ENCODE data around the gene CMSS1. TPM values are rescaled to one million over a fixed set of nuclear protein-coding genes. Genes with fewer than 3 reads are reported as not detected.
A peak's percentile ranks its signal among the peaks of the same experiment; 100 is the strongest.
"Not testable (repeated sequence)": the region's sequence is repeated elsewhere in the genome, so short reads cannot be mapped to it uniquely, and the experiment has no call there.

Gene CMSS1
- total RNA-seq, 8 experiments from 2014 or later = 28.2 to 57.2 (median 41.5) TPM

DNA sequence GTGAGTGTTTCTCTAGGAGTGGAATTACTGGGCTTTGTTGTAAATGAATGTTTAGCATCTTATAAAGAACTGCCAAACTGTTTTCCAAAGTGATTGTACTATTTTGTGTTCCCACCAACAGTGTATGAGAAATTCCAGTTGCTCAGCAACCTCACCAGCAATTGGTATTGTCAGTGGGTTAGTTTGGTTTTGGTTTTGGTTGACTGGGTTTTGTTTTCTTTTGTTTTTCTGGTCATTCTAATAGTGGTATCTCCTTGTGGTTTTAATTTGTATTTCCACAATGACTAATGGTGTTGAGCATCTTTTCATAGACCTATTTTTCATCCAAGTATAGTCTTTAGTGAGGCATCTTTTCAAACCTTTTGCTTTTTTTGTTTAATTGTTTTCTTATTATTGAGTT lies 269.5 kb downstream of the CMSS1 start:
- peak in 3 of 8 experiments; percentile 19 to 75 (median 23) for ATAC-seq (replicated peaks in 6 of 8)
- in situ Hi-C loops (cut with MboI; ENCODE audit: low pct_unique_long_range_greater_than_20kb in 2 of 9, low sequenced_read_pairs in 9 of 9, unreplicated experiment in 9 of 9) = no loop called here
- H3K4me3 ChIP-seq = no peak overlapping the region
- H3K27ac ChIP-seq = no peak overlapping the region
- no peaks in the 10 kb centered on the region for H3K4me1 ChIP-seq (replicated peaks in 1 of 2)

DNA sequence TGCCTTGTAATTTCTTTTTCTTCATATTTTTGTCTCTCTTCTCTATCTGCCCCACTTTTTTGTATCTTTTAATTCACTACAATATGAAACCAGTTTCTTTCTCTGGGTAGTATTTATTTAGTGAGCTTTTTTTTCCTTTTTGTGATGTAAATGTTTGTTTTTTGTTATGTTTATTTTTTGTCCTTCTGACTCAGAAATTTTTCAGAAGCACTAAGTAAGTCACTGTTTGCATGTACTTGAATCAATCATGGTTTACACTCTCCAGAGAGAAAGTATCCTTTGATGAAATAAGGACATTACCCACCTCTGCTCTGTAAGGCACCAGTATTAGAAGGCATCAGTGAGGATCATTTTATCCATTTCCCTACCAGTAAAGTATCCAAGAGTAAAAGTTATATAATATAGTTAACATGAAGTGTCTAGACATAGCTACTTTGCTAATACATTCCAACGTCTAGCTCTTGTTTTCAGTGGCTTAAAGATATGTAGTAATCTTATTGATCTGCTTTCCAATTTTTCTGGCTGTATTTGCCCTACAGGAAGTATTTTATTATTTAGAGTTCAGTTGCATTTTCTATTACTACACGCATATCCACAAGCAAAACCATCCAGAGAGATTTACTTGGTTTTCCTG lies 271.2 kb downstream of the CMSS1 start:
- no peak overlapping the region for H3K4me3 ChIP-seq
- in situ Hi-C loops (cut with MboI; ENCODE audit: low pct_unique_long_range_greater_than_20kb in 2 of 9, low sequenced_read_pairs in 9 of 9, unreplicated experiment in 9 of 9) = no loop called here
- WGBS, 10 experiments = 13 to 100% (median 75%) methylated on average over 1 to 2 of the region's 2 CpGs
- H3K27ac ChIP-seq = no peak overlapping the region
- peak in 2 of 8 experiments; percentile 30 to 50 for ATAC-seq (replicated peaks in 6 of 8)
- H3K4me1 ChIP-seq (replicated peaks in 1 of 2) = no peaks in the 10 kb centered on the region

DNA sequence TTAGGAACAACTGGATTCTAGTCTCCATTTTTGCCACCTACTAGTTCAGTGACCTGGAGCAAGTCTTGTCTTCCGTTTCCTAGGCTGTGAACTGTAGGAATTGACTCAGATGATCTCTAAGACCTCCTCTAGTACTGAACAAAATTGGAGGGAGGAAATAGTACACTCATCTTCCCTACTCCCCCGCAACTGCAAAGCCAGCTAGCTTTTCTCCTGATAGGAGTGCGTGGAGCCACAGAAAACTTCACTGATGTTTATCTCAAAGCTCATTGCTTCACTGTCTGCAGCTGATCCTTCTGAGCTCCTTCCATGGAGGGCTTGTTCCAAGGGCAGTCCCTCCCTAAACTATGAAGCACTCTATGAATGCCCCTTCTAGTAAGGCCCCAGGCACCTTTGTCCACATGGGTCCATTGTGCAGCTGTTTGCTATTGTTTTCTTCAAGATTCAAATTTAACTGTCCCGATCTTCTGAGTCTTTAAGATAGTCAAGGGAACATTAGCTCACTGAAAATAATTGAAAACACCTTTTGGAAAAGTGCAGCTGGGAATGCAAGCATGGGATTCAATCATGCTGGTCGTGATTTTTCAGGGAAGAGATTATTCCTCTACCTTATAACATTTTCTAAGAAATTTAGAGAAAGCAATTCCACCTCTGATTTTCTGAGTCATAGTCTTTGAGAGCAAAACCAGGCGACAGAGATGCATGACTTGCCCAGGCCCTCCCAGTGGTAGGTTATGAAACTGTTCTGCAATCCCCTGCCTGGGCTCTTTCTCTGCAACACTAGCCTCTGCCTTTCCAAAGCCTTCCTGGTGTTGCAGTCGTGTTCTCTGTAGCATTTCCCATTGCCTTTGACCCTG lies 272.4 kb downstream of the CMSS1 start:
- no peak overlapping the region for H3K4me3 ChIP-seq
- in situ Hi-C loops (cut with MboI; ENCODE audit: low pct_unique_long_range_greater_than_20kb in 2 of 9, low sequenced_read_pairs in 9 of 9, unreplicated experiment in 9 of 9) = no loop called here
- 8 to 98% (median 67%) methylated on average over 2 to 6 of the region's 7 CpGs for WGBS, 10 experiments
- peak in 4 of 8 experiments; percentile 24 to 97 (median 88) for ATAC-seq (replicated peaks in 6 of 8)
- no peak overlapping the region for H3K27ac ChIP-seq
- no peaks in the 10 kb centered on the region for H3K4me1 ChIP-seq (replicated peaks in 1 of 2)

DNA sequence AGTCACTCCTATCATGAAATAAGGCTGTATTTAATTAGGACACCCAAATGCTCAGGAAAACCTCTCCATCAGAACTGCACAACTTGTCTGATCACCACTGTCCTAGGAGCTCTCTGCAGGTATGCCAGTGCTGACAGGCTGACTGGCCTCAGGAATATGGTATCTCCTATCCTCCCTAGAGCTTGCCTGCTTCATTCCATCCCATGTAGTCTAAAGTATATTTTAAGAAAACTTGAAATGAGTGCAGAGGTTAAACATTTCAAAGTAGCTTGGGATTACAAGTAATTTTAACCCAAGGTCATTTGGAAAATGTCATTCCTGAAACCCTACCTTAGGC lies 273.0 kb downstream of the CMSS1 start:
- in situ Hi-C loops (cut with MboI; ENCODE audit: low pct_unique_long_range_greater_than_20kb in 2 of 9, low sequenced_read_pairs in 9 of 9, unreplicated experiment in 9 of 9) = no loop called here
- no peak overlapping the region for H3K4me3 ChIP-seq
- no peak overlapping the region for H3K27ac ChIP-seq
- ATAC-seq (replicated peaks in 6 of 8) = peak in 1 of 8 experiments; percentile 17
- H3K4me1 ChIP-seq (replicated peaks in 1 of 2) = no peaks in the 10 kb centered on the region

DNA sequence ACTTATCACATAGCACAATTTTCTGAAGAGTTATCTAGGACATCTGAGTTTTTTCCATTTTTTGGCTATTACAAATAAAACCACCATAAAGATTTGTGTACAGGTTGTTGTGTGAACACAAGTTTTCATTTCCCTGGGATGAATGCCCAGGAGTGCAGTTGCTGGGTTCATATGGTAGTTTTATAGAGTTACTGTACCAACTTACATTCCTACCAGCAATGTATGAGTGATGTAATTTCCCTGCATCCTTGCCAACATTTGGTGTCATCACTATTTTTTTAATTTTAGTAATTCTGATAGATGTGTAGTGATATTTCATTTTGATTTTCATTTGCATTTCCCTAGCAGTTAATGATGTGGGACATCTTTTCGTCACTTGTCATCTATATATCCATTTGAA lies 276.2 kb downstream of the CMSS1 start:
- ATAC-seq (replicated peaks in 6 of 8) = no peak
- Histone ChIP-seq H3K4me1 (replicated peaks in 1 of 2) (peaks cover 0 to 5% of the 10 kb centered on the region in 2 donors), H3K27ac (no peak overlapping the region), H3K4me3 (no peak overlapping the region)
- 92 to 100% (median 100%) methylated on average over 1 of the region's 1 CpG; no CpG with 5 or more reads in 4 of the 10 experiments for WGBS, 10 experiments
- in situ Hi-C loops (cut with MboI; ENCODE audit: low pct_unique_long_range_greater_than_20kb in 2 of 9, low sequenced_read_pairs in 9 of 9, unreplicated experiment in 9 of 9) = no loop called here

DNA sequence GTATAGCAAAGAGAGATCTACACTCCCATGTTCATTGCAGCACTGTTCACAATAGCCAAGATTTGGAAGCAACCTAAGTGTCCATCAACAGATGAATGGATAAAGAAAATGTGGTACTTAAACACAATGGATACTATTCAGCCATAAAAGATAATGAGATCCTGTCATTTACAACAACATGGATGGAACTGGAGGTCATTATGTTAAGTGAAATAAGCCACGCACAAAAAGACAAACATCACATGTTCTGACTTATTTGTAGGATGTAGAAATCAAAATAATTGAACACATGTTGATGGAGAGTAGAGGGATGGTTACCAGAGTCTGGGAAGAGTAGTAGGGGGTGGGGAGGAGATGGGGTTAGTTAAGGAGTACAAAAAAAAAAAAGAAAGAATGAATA lies 278.6 kb downstream of the CMSS1 start:
- in situ Hi-C loops (cut with MboI; ENCODE audit: low pct_unique_long_range_greater_than_20kb in 2 of 9, low sequenced_read_pairs in 9 of 9, unreplicated experiment in 9 of 9) = not testable (repeated sequence)
- WGBS, 10 experiments = 50 to 100% (median 85%) methylated on average over 1 of the region's 1 CpG; no CpG with 5 or more reads in 2 of the 10 experiments

DNA sequence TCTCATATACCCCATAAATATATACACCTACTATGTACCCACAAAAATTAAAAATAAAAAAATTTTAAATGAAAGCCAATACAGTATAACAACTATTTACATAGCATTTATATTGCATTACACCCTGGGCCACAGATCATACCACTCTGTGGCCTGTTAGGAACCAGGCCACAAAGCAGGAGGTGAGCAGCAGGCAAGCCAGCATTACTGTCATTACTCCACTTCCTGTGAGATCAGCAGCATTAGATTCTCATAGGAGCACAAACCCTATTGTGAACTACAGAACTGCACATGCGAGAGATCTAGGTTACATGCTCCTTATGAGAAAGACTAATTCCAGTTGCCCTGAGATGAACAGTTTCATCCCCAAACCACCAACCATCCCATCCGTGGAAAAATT lies 279.2 kb downstream of the CMSS1 start:
- in situ Hi-C loops (cut with MboI; ENCODE audit: low pct_unique_long_range_greater_than_20kb in 2 of 9, low sequenced_read_pairs in 9 of 9, unreplicated experiment in 9 of 9) = no loop called here
- Histone ChIP-seq H3K27ac (no peak overlapping the region), H3K4me1 (replicated peaks in 1 of 2) (peaks cover 0 to 5% of the 10 kb centered on the region in 2 donors), H3K4me3 (no peak overlapping the region)
- WGBS, 10 experiments = 83 to 100% (median 100%) methylated on average over 1 to 2 of the region's 2 CpGs; no CpG with 5 or more reads in 3 of the 10 experiments
- peak in 2 of 8 experiments; percentile 20 to 29 for ATAC-seq (replicated peaks in 6 of 8)

More for the DNA sequence above, 278.6 kb downstream of the CMSS1 start:
- not testable (repeated sequence) for H3K4me1 ChIP-seq (replicated peaks in 1 of 2); H3K27ac ChIP-seq; ATAC-seq (replicated peaks in 6 of 8); H3K4me3 ChIP-seq

DNA sequence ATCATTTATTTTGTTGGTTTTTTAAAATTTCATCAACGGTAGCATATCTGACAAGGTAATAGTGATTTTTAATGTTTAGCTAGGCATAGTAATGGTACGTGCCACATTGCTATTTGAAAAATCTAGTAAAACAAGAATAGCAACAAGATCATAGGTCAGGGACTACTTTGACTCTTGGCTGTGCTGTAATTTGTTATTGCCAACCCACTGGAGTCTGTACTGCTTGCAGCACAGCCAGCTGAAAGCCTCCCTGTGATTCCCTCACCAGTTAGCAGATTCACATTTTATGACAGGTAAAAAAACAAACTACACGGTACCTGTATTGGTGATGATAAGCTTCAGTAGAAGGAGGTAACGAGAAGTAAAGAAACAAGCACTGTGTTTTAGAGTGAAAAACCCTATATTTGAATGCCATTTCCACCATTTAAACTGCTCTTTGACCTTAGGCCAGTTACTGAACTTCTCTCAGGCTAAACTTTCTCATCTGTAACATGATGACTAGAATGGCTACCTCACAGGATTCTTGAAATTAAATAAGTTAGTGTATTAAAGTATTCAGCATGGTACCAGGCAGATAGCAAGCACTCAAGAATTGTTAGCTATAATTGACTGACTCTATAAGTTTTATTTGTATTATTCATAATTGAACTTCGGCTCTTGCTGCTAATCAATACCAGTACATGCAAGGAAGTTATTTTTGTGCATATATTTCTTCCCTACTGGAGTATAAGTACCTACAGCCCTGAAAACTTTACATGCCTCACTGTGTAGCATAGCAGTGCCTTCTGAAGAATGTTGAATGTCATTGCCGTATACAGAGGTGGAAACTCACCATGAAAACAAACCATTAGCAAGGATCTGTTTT lies 280.5 kb downstream of the CMSS1 start:
- in situ Hi-C loops (cut with MboI; ENCODE audit: low pct_unique_long_range_greater_than_20kb in 2 of 9, low sequenced_read_pairs in 9 of 9, unreplicated experiment in 9 of 9) = no loop called here
- H3K4me1 ChIP-seq (replicated peaks in 1 of 2) = peaks cover 0 to 5% of the 10 kb centered on the region in 2 donors
- no peak overlapping the region for H3K27ac ChIP-seq
- H3K4me3 ChIP-seq = no peak overlapping the region
- peak in 1 of 8 experiments; percentile 34 for ATAC-seq (replicated peaks in 6 of 8)
- WGBS, 10 experiments = 50 to 100% (median 87%) methylated on average over 2 to 6 of the region's 6 CpGs; no CpG with 5 or more reads in 1 of the 10 experiments

DNA sequence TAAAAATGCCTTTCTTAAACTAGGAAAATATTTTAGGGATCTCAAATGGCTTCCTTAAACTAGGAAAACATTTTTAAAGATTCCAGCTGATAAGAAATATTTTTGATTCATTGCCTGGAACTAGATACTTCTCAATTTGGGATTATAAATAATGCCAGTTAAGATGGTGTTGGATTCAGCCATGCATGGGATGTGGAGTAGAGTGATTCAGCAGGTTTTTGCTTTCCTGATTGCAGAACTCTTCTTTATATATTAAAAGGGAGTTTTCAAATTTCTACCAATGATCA lies 281.1 kb downstream of the CMSS1 start:
- Histone ChIP-seq H3K27ac (no peak overlapping the region), H3K4me3 (no peak overlapping the region), H3K4me1 (replicated peaks in 1 of 2) (peaks cover 0 to 9% of the 10 kb centered on the region in 2 donors)
- in situ Hi-C loops (cut with MboI; ENCODE audit: low pct_unique_long_range_greater_than_20kb in 2 of 9, low sequenced_read_pairs in 9 of 9, unreplicated experiment in 9 of 9) = no loop called here
- no peak for ATAC-seq (replicated peaks in 6 of 8)

DNA sequence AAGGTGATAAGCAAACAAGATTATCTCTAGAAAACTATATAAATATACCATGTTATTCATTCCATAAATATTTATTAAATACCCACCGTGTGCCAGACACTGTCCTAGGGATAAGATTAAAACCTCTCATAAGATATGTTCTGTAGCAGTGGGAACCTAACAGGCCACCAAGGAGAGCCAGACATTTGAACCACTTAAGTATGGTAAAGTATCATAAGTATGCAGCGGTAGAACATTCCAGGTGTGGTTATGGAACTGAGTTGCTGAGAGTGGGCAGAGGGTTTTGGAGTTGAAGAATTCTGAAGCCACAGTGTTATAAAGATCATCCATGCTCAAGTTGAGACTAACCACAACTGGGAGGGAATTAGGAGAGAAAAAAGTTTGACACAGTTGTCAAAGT lies 282.0 kb downstream of the CMSS1 start:
- H3K4me3 ChIP-seq = no peak overlapping the region
- H3K27ac ChIP-seq = no peak overlapping the region
- H3K4me1 ChIP-seq (replicated peaks in 1 of 2) = peaks cover 0 to 16% of the 10 kb centered on the region in 2 donors
- in situ Hi-C loops (cut with MboI; ENCODE audit: low pct_unique_long_range_greater_than_20kb in 2 of 9, low sequenced_read_pairs in 9 of 9, unreplicated experiment in 9 of 9) = no loop called here
- WGBS, 10 experiments = 75 to 100% (median 97%) methylated on average over 1 to 2 of the region's 2 CpGs; no CpG with 5 or more reads in 2 of the 10 experiments
- no peak for ATAC-seq (replicated peaks in 6 of 8)

DNA sequence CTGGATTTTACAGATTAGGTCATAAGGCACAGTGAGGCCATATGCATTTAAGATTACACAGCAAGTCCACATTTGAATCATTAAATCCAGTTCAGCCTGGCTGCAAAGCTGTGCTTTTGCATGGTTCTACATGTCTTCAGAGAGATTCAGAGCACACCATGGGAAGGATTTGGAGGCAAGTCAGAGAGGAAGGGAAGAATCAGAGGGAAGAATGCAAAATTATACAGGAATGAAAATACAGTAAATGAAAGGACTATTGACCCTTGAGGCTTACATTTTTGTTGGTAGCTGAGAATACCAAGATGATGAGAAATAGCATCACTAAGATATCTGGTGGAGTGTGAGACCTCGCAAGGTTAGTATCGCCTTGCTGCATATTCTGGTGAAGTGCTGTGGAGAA lies 282.8 kb downstream of the CMSS1 start:
- Histone ChIP-seq H3K4me3 (no peak overlapping the region), H3K27ac (no peak overlapping the region), H3K4me1 (replicated peaks in 1 of 2) (peaks cover 5 to 20% of the 10 kb centered on the region in 2 donors)
- 80 to 100% (median 100%) methylated on average over 1 to 2 of the region's 2 CpGs; no CpG with 5 or more reads in 2 of the 10 experiments for WGBS, 10 experiments
- ATAC-seq (replicated peaks in 6 of 8) = no peak
- in situ Hi-C loops (cut with MboI; ENCODE audit: low pct_unique_long_range_greater_than_20kb in 2 of 9, low sequenced_read_pairs in 9 of 9, unreplicated experiment in 9 of 9) = no loop called here

DNA sequence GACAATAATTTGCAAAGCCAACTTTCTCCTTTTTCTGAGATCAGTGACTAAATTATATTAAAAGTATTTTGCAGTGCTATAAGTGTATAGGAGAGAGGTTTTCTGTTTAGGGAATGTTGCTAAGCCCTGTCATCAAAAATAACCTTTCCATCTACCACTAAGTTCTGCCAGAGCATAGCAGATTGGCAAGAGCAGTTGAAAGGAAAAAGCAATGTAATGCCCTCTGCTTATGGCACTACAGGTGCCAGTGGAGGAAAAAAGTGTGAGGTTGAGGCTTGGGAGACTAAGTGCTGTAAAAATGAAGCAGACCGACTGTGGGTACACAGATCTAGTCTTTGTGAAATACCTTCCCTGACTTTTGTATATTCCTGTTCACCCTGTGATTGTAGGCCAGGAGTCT lies 285.1 kb downstream of the CMSS1 start:
- 100% methylated on average over 1 of the region's 1 CpG; no CpG with 5 or more reads in 8 of the 10 experiments for WGBS, 10 experiments
- in situ Hi-C loops (cut with MboI; ENCODE audit: low pct_unique_long_range_greater_than_20kb in 2 of 9, low sequenced_read_pairs in 9 of 9, unreplicated experiment in 9 of 9) = no loop called here
- ATAC-seq (replicated peaks in 6 of 8) = no peak

More for the DNA sequence above, 285.1 kb downstream of the CMSS1 start:
- no peak overlapping the region for H3K4me3 ChIP-seq
- H3K4me1 ChIP-seq (replicated peaks in 1 of 2) = peaks cover 25 to 32% of the 10 kb centered on the region in 2 donors
- no peak overlapping the region for H3K27ac ChIP-seq

All from motor neuron (in vitro differentiated cells).